CD14-positive monocyte (primary cell): ENCODE results near the gene NTRK2. TPM values are rescaled to one million over a fixed set of nuclear protein-coding genes. Genes with fewer than 3 reads are reported as not detected.

Experiments used
- DNase-seq, 3 donors: peaks; one replicate each; pipeline ENCODE4 v3.0.0-alpha.2; 2011 to 2022
- H2AFZ ChIP-seq: 2 replicates; pipeline ENCODE4 v1.6.0; 2012; ENCODE audit warnings: mild to moderate bottlenecking, low read depth, low read length, inconsistent platforms; ENCODE audit not compliant: insufficient read depth, poor library complexity, severe bottlenecking
- H3K27ac ChIP-seq, 2 donors: 1 replicate in 1 of 2; 2 replicates in 1 of 2; pipeline ENCODE4 v1.5.1; 2012 to 2013; ENCODE audit warnings: low read length in 2 of 2, control low read depth in 1 of 2, inconsistent platforms in 1 of 2, low read depth in 1 of 2, mild to moderate bottlenecking in 1 of 2
- H3K27me3 ChIP-seq, 2 donors: one replicate each; pipeline versions ENCODE4 v1.6.0 to v1.6.1; 2011 to 2013; ENCODE audit warnings: low read length in 2 of 2; ENCODE audit not compliant: control insufficient read depth in 2 of 2, insufficient read depth in 2 of 2
- H3K36me3 ChIP-seq, 2 donors: replicated peaks in 1 of 2; 1 replicate in 1 of 2; 2 replicates in 1 of 2; pipeline versions ENCODE4 v1.5.1 to v1.6.1; 2012 to 2013; ENCODE audit warnings: low read length in 2 of 2, control low read depth in 1 of 2, inconsistent platforms in 1 of 2, mild to moderate bottlenecking in 1 of 2; ENCODE audit not compliant: insufficient read depth in 2 of 2, control insufficient read depth in 1 of 2
- H3K4me1 ChIP-seq, 2 donors: 1 replicate in 1 of 2; 2 replicates in 1 of 2; pipeline versions ENCODE4 v1.5.1 to v1.6.1; 2012 to 2013; ENCODE audit warnings: low read length in 2 of 2, control low read depth in 1 of 2, inconsistent platforms in 1 of 2, mild to moderate bottlenecking in 1 of 2, moderate library complexity in 1 of 2; ENCODE audit not compliant: insufficient read depth in 2 of 2, control insufficient read depth in 1 of 2
- H3K4me2 ChIP-seq: replicated peaks from 2 replicates; pipeline ENCODE3; 2012; ENCODE audit warnings: low read length, moderate library complexity, mild to moderate bottlenecking; ENCODE audit not compliant: poor library complexity, severe bottlenecking; ENCODE audit errors: extremely low read depth
- H3K4me3 ChIP-seq, 3 experiments: fragments of 200-600 bp in 1 of 3; sonication (generic) in 1 of 3; replicated peaks in 1 of 3; 1 replicate in 2 of 3; 2 replicates in 1 of 3; pipeline ENCODE4 v1.5.1; 2011 to 2013; ENCODE audit warnings: low read length in 3 of 3, mild to moderate bottlenecking in 3 of 3, control low read depth in 2 of 3, low read depth in 2 of 3, inconsistent platforms in 1 of 3, moderate library complexity in 1 of 3
- H3K79me2 ChIP-seq: 2 replicates; pipeline ENCODE4 v1.6.0; 2012; ENCODE audit warnings: mild to moderate bottlenecking, control low read depth, inconsistent platforms, low read length, moderate library complexity; ENCODE audit not compliant: insufficient read depth
- H3K9ac ChIP-seq: 2 replicates; pipeline ENCODE4 v1.6.0; 2017; ENCODE audit warnings: low read length, mild to moderate bottlenecking; ENCODE audit not compliant: insufficient read depth, poor library complexity, severe bottlenecking
- H3K9me3 ChIP-seq, 2 donors: replicated peaks in 1 of 2; 1 replicate in 1 of 2; 2 replicates in 1 of 2; pipeline versions ENCODE4 v1.5.1 to v1.6.1; 2012 to 2013; ENCODE audit warnings: low read length in 2 of 2, control low read depth in 1 of 2; ENCODE audit not compliant: control insufficient read depth in 1 of 2, insufficient read depth in 1 of 2
- H4K20me1 ChIP-seq: 2 replicates; pipeline ENCODE4 v1.6.0; 2012; ENCODE audit warnings: mild to moderate bottlenecking, low read length, control low read depth, moderate library complexity; ENCODE audit not compliant: insufficient read depth
- H3K27ac Mint-ChIP-seq, 7 donors: one replicate each; pipeline ENCODE4 v1.8.0; 2020; ENCODE audit warnings: mild to moderate bottlenecking in 7 of 7, mixed read lengths in 7 of 7, moderate library complexity in 6 of 7, inconsistent platforms in 2 of 7
- H3K27me3 Mint-ChIP-seq, 3 donors: one replicate each; pipeline ENCODE4 v1.8.0; 2021 to 2022; ENCODE audit warnings: low read depth in 3 of 3, mild to moderate bottlenecking in 3 of 3, mixed read lengths in 3 of 3, moderate library complexity in 3 of 3, inconsistent platforms in 1 of 3
- H3K36me3 Mint-ChIP-seq, 2 donors: one replicate each; pipeline ENCODE4 v1.8.0; 2020; ENCODE audit warnings: mixed read lengths in 2 of 2, inconsistent platforms in 1 of 2, mild to moderate bottlenecking in 1 of 2
- H3K4me1 Mint-ChIP-seq: one replicate; pipeline ENCODE4 v1.8.0; 2020; ENCODE audit warnings: mild to moderate bottlenecking, mixed read lengths
- H3K4me3 Mint-ChIP-seq, 2 donors: one replicate each; pipeline ENCODE4 v1.8.0; 2020; ENCODE audit warnings: mild to moderate bottlenecking in 2 of 2, mixed read lengths in 2 of 2, moderate library complexity in 1 of 2
- H3K9me3 Mint-ChIP-seq, 7 donors: one replicate each; pipeline ENCODE4 v1.8.0; 2020 to 2022; ENCODE audit warnings: mixed read lengths in 7 of 7, mild to moderate bottlenecking in 6 of 7, moderate library complexity in 6 of 7, inconsistent platforms in 2 of 7
- WGBS: methylation state at CpG from one replicate; pipeline ENCODE4 v1.1.5; 2013; ENCODE audit warnings: missing lambda C conversion rate; ENCODE audit not compliant: insufficient coverage; 5-methylcytosine and 5-hydroxymethylcytosine counted together
- intact Hi-C, 2 donors: fragments of 100-400 bp; cut with micrococcal nuclease; formaldehyde crosslinking; loops; one replicate each; pipeline versions ENCODE4 v1.15.0 to v1.15.1; 2023
- polyA plus RNA-seq, 3 donors: library from polyadenylated mRNA; depleted of rRNA in 1 of 3; unstranded in 2 of 3; stranded (reverse) in 1 of 3; fragments of 300-500 nt in 2 of 3; fragments of >200 nt in 1 of 3; fragmentation: Illumina TruSeq in 2 of 3; gene quantifications; 1 replicate in 2 of 3; 2 replicates in 1 of 3; pipeline ENCODE4 v1.2.3, GENCODE V29; 2012 to 2021
- TF ChIP-seq, protein P1 (sequence below): fragments of 200-600 bp; IDR thresholded peaks from one replicate; pipeline ENCODE4 v1.8.0; 2022; ENCODE audit warnings: antibody characterized with exemption, mild to moderate bottlenecking

NTRK2 gene
- polyA plus RNA-seq, 3 donors = not detected

DNA sequence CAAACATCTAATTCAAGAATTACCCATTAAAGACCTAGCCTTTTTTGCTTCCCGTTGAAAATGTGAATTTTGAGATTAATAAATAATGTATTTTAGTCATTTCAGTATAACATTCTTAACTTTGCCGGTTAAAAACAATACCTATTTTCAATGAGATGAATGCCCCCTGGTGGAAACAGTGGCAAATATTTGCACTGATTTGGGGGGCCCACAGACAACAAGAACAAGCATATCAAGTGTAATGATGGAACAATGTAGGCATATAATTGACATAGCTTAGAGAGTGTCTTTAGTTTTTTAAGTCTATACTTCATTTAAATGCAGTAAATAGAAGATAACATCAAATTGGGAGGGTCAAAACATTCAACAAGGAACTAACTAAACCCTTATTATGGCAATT, 111.9 kb downstream of the NTRK2 start:
- H3K4me1 ChIP-seq = no peaks in the 10 kb centered on the region
- DNase-seq = no peak
- H3K4me3 ChIP-seq = no peak overlapping the region
- H3K4me1 Mint-ChIP-seq = no peaks in the 10 kb centered on the region
- H3K36me3 Mint-ChIP-seq = no peaks in the 10 kb centered on the region
- WGBS = no CpG with 5 or more reads among the region's 2 CpGs
- H3K4me2 ChIP-seq = no peak overlapping the region
- H3K27me3 Mint-ChIP-seq = peaks cover 2 to 4% (median 3%) of the 10 kb centered on the region in 3 donors
- no peaks in the 10 kb centered on the region for H3K79me2 ChIP-seq
- no peaks in the 10 kb centered on the region for H3K9me3 ChIP-seq
- H3K4me3 Mint-ChIP-seq = no peak overlapping the region
- H4K20me1 ChIP-seq = no peaks in the 10 kb centered on the region
- H2AFZ ChIP-seq = no peak overlapping the region
- H3K27ac Mint-ChIP-seq = no peak overlapping the region
- no peak overlapping the region for H3K9ac ChIP-seq
- no peaks in the 10 kb centered on the region for H3K36me3 ChIP-seq
- H3K27ac ChIP-seq = no peak overlapping the region
- no peaks in the 10 kb centered on the region for H3K9me3 Mint-ChIP-seq
- intact Hi-C loops = no loop called here
- TF ChIP-seq, protein P1, sequence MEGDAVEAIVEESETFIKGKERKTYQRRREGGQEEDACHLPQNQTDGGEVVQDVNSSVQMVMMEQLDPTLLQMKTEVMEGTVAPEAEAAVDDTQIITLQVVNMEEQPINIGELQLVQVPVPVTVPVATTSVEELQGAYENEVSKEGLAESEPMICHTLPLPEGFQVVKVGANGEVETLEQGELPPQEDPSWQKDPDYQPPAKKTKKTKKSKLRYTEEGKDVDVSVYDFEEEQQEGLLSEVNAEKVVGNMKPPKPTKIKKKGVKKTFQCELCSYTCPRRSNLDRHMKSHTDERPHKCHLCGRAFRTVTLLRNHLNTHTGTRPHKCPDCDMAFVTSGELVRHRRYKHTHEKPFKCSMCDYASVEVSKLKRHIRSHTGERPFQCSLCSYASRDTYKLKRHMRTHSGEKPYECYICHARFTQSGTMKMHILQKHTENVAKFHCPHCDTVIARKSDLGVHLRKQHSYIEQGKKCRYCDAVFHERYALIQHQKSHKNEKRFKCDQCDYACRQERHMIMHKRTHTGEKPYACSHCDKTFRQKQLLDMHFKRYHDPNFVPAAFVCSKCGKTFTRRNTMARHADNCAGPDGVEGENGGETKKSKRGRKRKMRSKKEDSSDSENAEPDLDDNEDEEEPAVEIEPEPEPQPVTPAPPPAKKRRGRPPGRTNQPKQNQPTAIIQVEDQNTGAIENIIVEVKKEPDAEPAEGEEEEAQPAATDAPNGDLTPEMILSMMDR = peak; percentile 8
- no peaks in the 10 kb centered on the region for H3K27me3 ChIP-seq

DNA sequence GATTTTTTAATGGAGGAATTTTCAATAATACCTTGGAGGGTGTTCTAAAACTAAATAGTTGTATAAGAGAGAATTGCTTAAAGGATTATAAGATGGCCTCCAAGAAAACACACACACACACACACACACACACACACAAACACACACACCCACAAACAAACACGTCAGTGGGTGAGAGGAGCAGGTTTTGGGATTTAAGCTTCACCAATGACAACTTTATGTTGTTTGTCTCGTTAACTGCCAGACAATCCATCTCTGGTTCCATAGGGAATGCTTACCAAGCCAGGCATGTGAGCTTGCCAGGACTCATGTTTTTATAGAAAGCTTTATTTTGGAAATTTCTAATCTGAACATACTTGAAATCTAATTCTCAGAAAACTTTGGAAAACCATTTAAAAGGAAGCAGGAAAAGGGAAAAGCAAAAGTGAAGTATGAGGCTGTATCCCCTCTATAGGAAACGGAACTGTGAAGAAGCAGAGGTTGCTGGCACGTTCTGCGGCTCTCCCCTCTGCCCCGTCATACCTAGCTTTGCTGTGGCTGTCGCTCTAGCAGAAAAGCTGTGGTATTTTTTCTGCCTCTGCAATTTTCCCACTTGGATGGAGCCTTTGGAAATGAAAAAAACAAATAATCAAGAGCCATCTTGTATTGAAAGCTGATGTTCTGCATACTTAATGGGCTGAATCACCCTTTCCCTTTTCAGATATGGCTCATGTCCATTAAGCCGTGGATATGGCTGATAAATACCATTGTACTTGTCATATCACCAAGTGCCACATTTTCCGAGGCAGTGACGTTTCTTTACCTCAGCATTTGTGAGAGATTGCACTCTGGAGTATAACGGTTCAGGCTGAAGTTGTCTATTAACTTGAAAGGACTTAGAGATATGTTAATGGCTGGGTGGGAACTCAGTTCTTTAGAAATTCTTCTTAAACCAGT, 112.7 kb downstream of the NTRK2 start:
- WGBS = 86% methylated on average over 4 of the region's 11 CpGs
- intact Hi-C loops = no loop called here
- no peaks in the 10 kb centered on the region for H3K4me1 ChIP-seq
- no peak overlapping the region for H3K4me2 ChIP-seq
- no peaks in the 10 kb centered on the region for H4K20me1 ChIP-seq
- TF ChIP-seq, protein P1 = no peak
- H3K27me3 Mint-ChIP-seq = peaks cover 2 to 4% (median 3%) of the 10 kb centered on the region in 3 donors
- no peak overlapping the region for H3K4me3 ChIP-seq
- no peak overlapping the region for H2AFZ ChIP-seq
- no peak overlapping the region for H3K27ac ChIP-seq
- no peaks in the 10 kb centered on the region for H3K36me3 ChIP-seq
- no peaks in the 10 kb centered on the region for H3K9me3 Mint-ChIP-seq
- H3K36me3 Mint-ChIP-seq = no peaks in the 10 kb centered on the region
- H3K4me3 Mint-ChIP-seq = no peak overlapping the region
- no peak for DNase-seq
- H3K27ac Mint-ChIP-seq = no peak overlapping the region
- no peaks in the 10 kb centered on the region for H3K9me3 ChIP-seq
- no peaks in the 10 kb centered on the region for H3K4me1 Mint-ChIP-seq
- no peaks in the 10 kb centered on the region for H3K27me3 ChIP-seq
- no peaks in the 10 kb centered on the region for H3K79me2 ChIP-seq
- no peak overlapping the region for H3K9ac ChIP-seq
